CD14-positive monocyte (primary cell): ENCODE measurements around the gene PKP3. TPM values are rescaled to one million over a fixed set of nuclear protein-coding genes. Genes with fewer than 3 reads are reported as not detected.

Experiments used
- DNase-seq, 3 donors: peaks; one replicate each; pipeline ENCODE4 v3.0.0-alpha.2; 2011 to 2022
- H2AFZ ChIP-seq: 2 replicates; pipeline ENCODE4 v1.6.0; 2012; ENCODE audit warnings: mild to moderate bottlenecking, low read depth, low read length, inconsistent platforms; ENCODE audit not compliant: insufficient read depth, poor library complexity, severe bottlenecking
- H3K27ac ChIP-seq, 2 donors: 1 replicate in 1 of 2; 2 replicates in 1 of 2; pipeline ENCODE4 v1.5.1; 2012 to 2013; ENCODE audit warnings: low read length in 2 of 2, control low read depth in 1 of 2, inconsistent platforms in 1 of 2, low read depth in 1 of 2, mild to moderate bottlenecking in 1 of 2
- H3K27me3 ChIP-seq, 2 donors: one replicate each; pipeline versions ENCODE4 v1.6.0 to v1.6.1; 2011 to 2013; ENCODE audit warnings: low read length in 2 of 2; ENCODE audit not compliant: control insufficient read depth in 2 of 2, insufficient read depth in 2 of 2
- H3K36me3 ChIP-seq, 2 donors: replicated peaks in 1 of 2; 1 replicate in 1 of 2; 2 replicates in 1 of 2; pipeline versions ENCODE4 v1.5.1 to v1.6.1; 2012 to 2013; ENCODE audit warnings: low read length in 2 of 2, control low read depth in 1 of 2, inconsistent platforms in 1 of 2, mild to moderate bottlenecking in 1 of 2; ENCODE audit not compliant: insufficient read depth in 2 of 2, control insufficient read depth in 1 of 2
- H3K4me1 ChIP-seq, 2 donors: 1 replicate in 1 of 2; 2 replicates in 1 of 2; pipeline versions ENCODE4 v1.5.1 to v1.6.1; 2012 to 2013; ENCODE audit warnings: low read length in 2 of 2, control low read depth in 1 of 2, inconsistent platforms in 1 of 2, mild to moderate bottlenecking in 1 of 2, moderate library complexity in 1 of 2; ENCODE audit not compliant: insufficient read depth in 2 of 2, control insufficient read depth in 1 of 2
- H3K4me2 ChIP-seq: replicated peaks from 2 replicates; pipeline ENCODE3; 2012; ENCODE audit warnings: low read length, moderate library complexity, mild to moderate bottlenecking; ENCODE audit not compliant: poor library complexity, severe bottlenecking; ENCODE audit errors: extremely low read depth
- H3K4me3 ChIP-seq, 3 experiments: fragments of 200-600 bp in 1 of 3; sonication (generic) in 1 of 3; replicated peaks in 1 of 3; 1 replicate in 2 of 3; 2 replicates in 1 of 3; pipeline ENCODE4 v1.5.1; 2011 to 2013; ENCODE audit warnings: low read length in 3 of 3, mild to moderate bottlenecking in 3 of 3, control low read depth in 2 of 3, low read depth in 2 of 3, inconsistent platforms in 1 of 3, moderate library complexity in 1 of 3
- H3K79me2 ChIP-seq: 2 replicates; pipeline ENCODE4 v1.6.0; 2012; ENCODE audit warnings: mild to moderate bottlenecking, control low read depth, inconsistent platforms, low read length, moderate library complexity; ENCODE audit not compliant: insufficient read depth
- H3K9ac ChIP-seq: 2 replicates; pipeline ENCODE4 v1.6.0; 2017; ENCODE audit warnings: low read length, mild to moderate bottlenecking; ENCODE audit not compliant: insufficient read depth, poor library complexity, severe bottlenecking
- H3K9me3 ChIP-seq, 2 donors: replicated peaks in 1 of 2; 1 replicate in 1 of 2; 2 replicates in 1 of 2; pipeline versions ENCODE4 v1.5.1 to v1.6.1; 2012 to 2013; ENCODE audit warnings: low read length in 2 of 2, control low read depth in 1 of 2; ENCODE audit not compliant: control insufficient read depth in 1 of 2, insufficient read depth in 1 of 2
- H4K20me1 ChIP-seq: 2 replicates; pipeline ENCODE4 v1.6.0; 2012; ENCODE audit warnings: mild to moderate bottlenecking, low read length, control low read depth, moderate library complexity; ENCODE audit not compliant: insufficient read depth
- H3K27ac Mint-ChIP-seq, 7 donors: one replicate each; pipeline ENCODE4 v1.8.0; 2020; ENCODE audit warnings: mild to moderate bottlenecking in 7 of 7, mixed read lengths in 7 of 7, moderate library complexity in 6 of 7, inconsistent platforms in 2 of 7
- H3K27me3 Mint-ChIP-seq, 3 donors: one replicate each; pipeline ENCODE4 v1.8.0; 2021 to 2022; ENCODE audit warnings: low read depth in 3 of 3, mild to moderate bottlenecking in 3 of 3, mixed read lengths in 3 of 3, moderate library complexity in 3 of 3, inconsistent platforms in 1 of 3
- H3K36me3 Mint-ChIP-seq, 2 donors: one replicate each; pipeline ENCODE4 v1.8.0; 2020; ENCODE audit warnings: mixed read lengths in 2 of 2, inconsistent platforms in 1 of 2, mild to moderate bottlenecking in 1 of 2
- H3K4me1 Mint-ChIP-seq: one replicate; pipeline ENCODE4 v1.8.0; 2020; ENCODE audit warnings: mild to moderate bottlenecking, mixed read lengths
- H3K4me3 Mint-ChIP-seq, 2 donors: one replicate each; pipeline ENCODE4 v1.8.0; 2020; ENCODE audit warnings: mild to moderate bottlenecking in 2 of 2, mixed read lengths in 2 of 2, moderate library complexity in 1 of 2
- H3K9me3 Mint-ChIP-seq, 7 donors: one replicate each; pipeline ENCODE4 v1.8.0; 2020 to 2022; ENCODE audit warnings: mixed read lengths in 7 of 7, mild to moderate bottlenecking in 6 of 7, moderate library complexity in 6 of 7, inconsistent platforms in 2 of 7
- CTCF ChIP-seq: fragments of 200-600 bp; IDR thresholded peaks from one replicate; pipeline ENCODE4 v1.8.0; 2022; ENCODE audit warnings: antibody characterized with exemption, mild to moderate bottlenecking
- WGBS: methylation state at CpG from one replicate; pipeline ENCODE4 v1.1.5; 2013; ENCODE audit warnings: missing lambda C conversion rate; ENCODE audit not compliant: insufficient coverage; 5-methylcytosine and 5-hydroxymethylcytosine counted together
- intact Hi-C, 2 donors: fragments of 100-400 bp; cut with micrococcal nuclease; formaldehyde crosslinking; loops; one replicate each; pipeline versions ENCODE4 v1.15.0 to v1.15.1; 2023
- polyA plus RNA-seq, 3 donors: library from polyadenylated mRNA; depleted of rRNA in 1 of 3; unstranded in 2 of 3; stranded (reverse) in 1 of 3; fragments of 300-500 nt in 2 of 3; fragments of >200 nt in 1 of 3; fragmentation: Illumina TruSeq in 2 of 3; gene quantifications; 1 replicate in 2 of 3; 2 replicates in 1 of 3; pipeline ENCODE4 v1.2.3, GENCODE V29; 2012 to 2021

PKP3 gene
- polyA plus RNA-seq, 3 donors = not detected

- WGBS = 94% methylated on average over 18 of the region's 25 CpGs
Measured at GRCh38 chr11:429931-430456, 36.0 kb downstream of the PKP3 start.

GRCh38 chr11:431921-432320 lies 37.9 kb downstream of the PKP3 start:
- H3K9ac ChIP-seq = no peak overlapping the region
- 97% methylated on average over 12 of the region's 13 CpGs for WGBS
- H4K20me1 ChIP-seq = no peaks in the 10 kb centered on the region
- intact Hi-C loops = no loop called here
- no peak overlapping the region for H3K4me3 Mint-ChIP-seq
- H3K4me1 Mint-ChIP-seq = no peaks in the 10 kb centered on the region
- H3K4me1 ChIP-seq = no peaks in the 10 kb centered on the region
- no peak overlapping the region for H3K4me2 ChIP-seq
- TF ChIP-seq CTCF = no peak
- H3K27me3 ChIP-seq = no peaks in the 10 kb centered on the region
- H3K4me3 ChIP-seq = no peak overlapping the region
- no peak overlapping the region for H3K27ac ChIP-seq
- H3K36me3 Mint-ChIP-seq = no peaks in the 10 kb centered on the region
- no peak for DNase-seq
- no peaks in the 10 kb centered on the region for H3K79me2 ChIP-seq
- peaks cover 5 to 8% (median 6%) of the 10 kb centered on the region in 3 donors for H3K27me3 Mint-ChIP-seq
- H3K9me3 ChIP-seq = no peaks in the 10 kb centered on the region
- H3K27ac Mint-ChIP-seq = no peak overlapping the region
- no peaks in the 10 kb centered on the region for H3K36me3 ChIP-seq
- no peak overlapping the region for H2AFZ ChIP-seq
- H3K9me3 Mint-ChIP-seq = peaks cover 0 to 11% (median 2%) of the 10 kb centered on the region in 7 donors

More at GRCh38 chr11:429931-430456, 36.0 kb downstream of the PKP3 start:
- no peaks in the 10 kb centered on the region for H3K36me3 ChIP-seq
- H3K27me3 Mint-ChIP-seq = peaks cover 8 to 18% (median 16%) of the 10 kb centered on the region in 3 donors
- no peaks in the 10 kb centered on the region for H3K36me3 Mint-ChIP-seq
- no peaks in the 10 kb centered on the region for H3K27me3 ChIP-seq
- no peak overlapping the region for H3K4me2 ChIP-seq
- H3K27ac Mint-ChIP-seq = no peak overlapping the region
- no peak overlapping the region for H3K27ac ChIP-seq
- no peak overlapping the region for H3K4me3 Mint-ChIP-seq
- intact Hi-C loops = no loop called here
- TF ChIP-seq CTCF = no peak
- no peak overlapping the region for H2AFZ ChIP-seq
- H3K9me3 ChIP-seq = no peaks in the 10 kb centered on the region
- H3K4me1 ChIP-seq = no peaks in the 10 kb centered on the region
- H3K9me3 Mint-ChIP-seq = peaks cover 5 to 21% (median 8%) of the 10 kb centered on the region in 7 donors
- H3K9ac ChIP-seq = no peak overlapping the region
- H3K79me2 ChIP-seq = no peaks in the 10 kb centered on the region
- H4K20me1 ChIP-seq = no peaks in the 10 kb centered on the region
- H3K4me3 ChIP-seq = no peak overlapping the region
- no peaks in the 10 kb centered on the region for H3K4me1 Mint-ChIP-seq
- DNase-seq = no peak
